Measurements from ENCODE around the gene TRAK1.
A peak's percentile ranks its signal among the peaks of the same experiment; 100 is the strongest.

The TRAK1 gene

GRCh38 chr3:42068303-42069088 is 22.7 kb upstream of the TRAK1 start:
- no peak for DNase-seq

GRCh38 chr3:42070089-42070488 is 21.1 kb upstream of the TRAK1 start:
- DNase-seq: no peak

DNA sequence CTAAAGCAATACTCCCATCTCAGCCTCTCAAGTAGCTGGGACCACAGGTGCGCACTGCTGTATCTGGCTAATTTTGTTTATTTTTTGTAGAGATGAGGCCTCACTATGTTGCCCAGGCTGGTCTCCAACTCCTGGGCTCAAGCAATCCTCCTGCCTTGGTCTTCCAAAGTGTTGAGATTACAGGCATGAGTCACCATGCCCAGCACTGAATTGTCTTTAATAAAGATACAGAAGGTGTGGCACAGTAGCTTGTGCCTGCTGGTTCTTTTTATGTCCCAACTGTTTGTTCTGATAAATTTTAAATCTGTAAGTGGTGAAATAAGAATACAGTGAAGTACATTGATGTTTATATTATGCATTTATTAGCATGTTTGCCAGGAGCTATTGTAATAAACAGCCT is 20.6 kb upstream of the TRAK1 start:
- no peak for DNase-seq

DNA sequence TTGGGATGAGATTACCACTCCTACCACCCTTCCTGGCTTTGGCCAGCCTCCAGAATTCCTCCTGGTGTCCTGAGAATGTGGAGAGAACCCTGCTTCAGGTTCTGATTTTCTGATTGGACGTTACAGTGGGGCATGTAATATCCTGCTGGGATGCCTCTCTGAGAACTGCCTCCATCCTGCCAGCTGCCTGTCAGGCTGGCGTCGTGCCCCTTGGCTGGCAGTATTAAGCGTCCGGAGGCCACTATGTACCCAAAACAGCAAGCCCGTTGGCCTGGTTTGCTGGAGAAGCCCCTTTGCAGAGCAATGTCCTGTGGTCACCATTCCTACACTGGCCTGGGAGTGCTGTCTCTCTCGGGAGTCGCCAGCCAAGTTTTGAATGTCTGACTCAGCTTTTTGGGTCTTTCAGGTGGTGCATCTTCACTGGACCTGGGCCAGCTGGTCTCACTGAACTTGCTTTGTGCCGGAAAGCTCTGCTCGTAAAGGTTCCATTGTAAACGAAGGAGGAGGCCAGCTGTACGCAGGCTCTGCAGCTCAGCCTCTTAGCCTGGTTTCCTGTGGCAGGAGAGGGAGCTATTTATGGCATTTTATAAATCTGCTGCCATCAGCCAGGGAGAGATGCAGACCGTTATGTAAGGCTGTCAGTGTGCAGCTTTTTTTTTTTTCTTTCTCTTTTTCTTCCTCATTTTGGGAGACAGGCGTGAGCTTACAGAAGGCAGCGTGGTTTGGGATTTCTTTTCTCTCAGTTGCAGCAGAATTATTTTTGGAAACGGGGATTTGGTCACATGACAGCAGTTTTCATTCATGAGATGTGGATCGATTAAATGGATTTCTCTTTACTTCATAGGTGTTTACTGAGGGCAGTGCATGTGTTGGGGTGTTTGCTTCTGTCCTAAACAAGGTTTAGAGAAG is 19.0 kb upstream of the TRAK1 start:
- peak; percentile 78 for DNase-seq

- no peak for DNase-seq
Measured at GRCh38 chr3:42072831-42073301, 18.3 kb upstream of the TRAK1 start.

- DNase-seq: no peak
Measured at GRCh38 chr3:42077785-42078184, 13.4 kb upstream of the TRAK1 start.

GRCh38 chr3:42078677-42079076 is 12.5 kb upstream of the TRAK1 start:
- DNase-seq: no peak

- no peak for DNase-seq
Measured at GRCh38 chr3:42079701-42080452, 11.3 kb upstream of the TRAK1 start.

DNA sequence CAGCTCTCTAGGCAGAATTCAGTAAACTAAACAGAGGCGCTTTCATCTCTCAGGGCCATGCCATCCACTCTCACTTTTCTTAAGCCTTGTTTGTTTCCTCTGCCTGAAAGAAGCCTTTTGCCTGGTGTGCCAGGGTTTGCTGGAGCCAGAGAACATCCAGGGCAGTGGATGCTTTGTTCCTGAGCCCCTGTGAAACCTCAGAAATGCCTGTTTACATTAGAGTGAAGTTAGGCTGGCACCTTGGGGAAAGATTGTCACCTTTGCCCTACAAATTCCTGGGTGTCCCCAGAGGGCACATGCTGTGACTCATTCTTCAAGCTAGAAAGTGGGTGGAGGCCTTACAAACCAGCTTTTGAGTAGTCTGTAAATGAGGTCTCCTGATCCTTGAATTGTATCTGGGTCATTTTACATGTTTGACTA is 10.7 kb upstream of the TRAK1 start:
- no peak for DNase-seq

DNA sequence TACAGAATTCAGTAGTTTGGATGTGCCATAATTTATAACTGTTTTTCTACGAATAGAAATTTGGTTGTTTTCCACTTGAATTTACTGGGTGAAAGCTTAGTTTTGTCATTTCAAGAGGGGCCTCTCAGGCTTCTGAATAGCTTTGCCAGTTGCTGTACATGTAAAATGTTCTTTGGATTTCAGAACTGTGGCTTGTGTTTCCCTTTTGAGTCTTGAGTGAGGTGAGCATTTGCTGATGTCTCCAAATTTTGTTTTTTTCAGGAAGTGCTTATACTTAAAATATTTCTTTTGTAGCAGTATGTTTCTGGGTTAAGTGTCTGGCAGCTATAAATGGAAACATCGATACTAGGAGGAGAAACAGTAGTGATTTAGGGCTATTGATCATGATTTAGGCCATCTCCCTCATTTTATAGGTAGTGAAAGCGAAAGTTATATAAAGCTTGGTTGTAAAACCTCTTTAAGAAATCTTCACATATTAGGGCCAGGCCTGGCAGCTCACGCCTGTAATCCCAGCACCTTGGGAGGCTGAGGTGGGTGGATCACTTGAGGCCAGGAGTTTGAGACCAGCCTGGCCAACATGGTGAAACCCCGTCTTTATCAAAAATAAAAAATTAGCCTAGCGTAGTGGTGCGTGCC is 9.2 kb upstream of the TRAK1 start:
- DNase-seq: no peak

- DNase-seq: no peak
Measured at GRCh38 chr3:42084586-42084985, 6.6 kb upstream of the TRAK1 start.

- DNase-seq: no peak
Measured at GRCh38 chr3:42085641-42086376, 5.3 kb upstream of the TRAK1 start.

DNA sequence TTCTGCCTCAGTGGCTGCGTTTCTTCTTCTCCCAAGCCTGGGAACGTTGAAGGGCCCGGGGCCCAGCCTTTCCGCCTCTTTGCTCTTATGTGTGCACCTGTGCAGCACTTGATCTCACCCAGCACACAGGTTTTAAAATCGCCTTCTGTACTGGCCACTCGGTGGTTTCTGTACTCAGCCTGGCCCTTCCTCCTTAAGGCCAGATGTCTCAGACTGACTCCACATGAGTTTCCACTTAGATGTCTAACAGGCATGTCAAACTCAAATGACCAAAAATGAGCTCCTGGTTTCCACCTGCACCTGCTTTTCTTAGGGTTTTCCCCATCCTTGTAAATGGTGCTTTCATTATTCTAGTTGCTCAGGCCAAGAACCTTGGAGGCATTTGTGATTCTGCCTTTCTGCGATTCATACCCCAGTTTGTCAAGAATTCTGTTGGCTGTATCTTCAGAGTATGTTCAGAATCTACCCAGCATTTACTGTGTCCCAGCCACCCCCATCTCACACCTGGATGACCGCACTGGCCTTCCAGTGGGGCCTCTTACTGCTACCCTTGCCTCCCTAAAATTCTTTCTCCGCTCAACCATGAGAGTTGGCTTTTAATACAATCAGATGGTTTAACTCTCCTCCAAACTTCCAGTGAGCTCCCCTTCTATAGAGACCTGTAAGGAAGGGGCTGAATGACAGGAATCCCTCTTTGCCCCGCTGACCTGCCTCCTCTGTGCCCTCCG is 2.2 kb upstream of the TRAK1 start:
- DNase-seq: no peak

- no peak for DNase-seq
Measured at GRCh38 chr3:42092006-42092405, 849 bp downstream of the TRAK1 start.

DNA sequence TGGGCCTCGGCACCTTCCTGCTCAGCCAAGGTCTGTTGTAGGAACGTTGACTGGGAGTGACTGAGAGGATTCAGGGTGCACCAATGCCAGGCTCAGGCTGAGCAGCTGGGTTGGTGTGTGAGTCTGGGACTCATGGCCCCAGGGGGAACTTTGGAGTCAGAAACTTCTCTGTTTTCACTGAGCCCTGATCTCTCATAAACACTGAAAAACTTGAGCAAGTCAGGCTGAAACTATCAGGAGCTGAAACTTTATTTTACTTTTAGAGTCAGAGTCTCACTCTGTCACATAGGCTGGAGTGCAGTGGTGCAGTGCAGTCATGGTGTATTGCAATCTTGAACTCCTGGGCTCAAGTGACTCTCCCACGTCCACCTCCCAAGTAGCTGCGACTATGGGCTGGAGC is 3.0 kb downstream of the TRAK1 start:
- DNase-seq: no peak

GRCh38 chr3:42094691-42095391 is 3.7 kb downstream of the TRAK1 start:
- peak; percentile 1 for DNase-seq

GRCh38 chr3:42095540-42095939 is 4.4 kb downstream of the TRAK1 start:
- no peak for DNase-seq

GRCh38 chr3:42096796-42097565 is 5.8 kb downstream of the TRAK1 start:
- no peak for DNase-seq

GRCh38 chr3:42097566-42097946 is 6.4 kb downstream of the TRAK1 start:
- DNase-seq: no peak

DNA sequence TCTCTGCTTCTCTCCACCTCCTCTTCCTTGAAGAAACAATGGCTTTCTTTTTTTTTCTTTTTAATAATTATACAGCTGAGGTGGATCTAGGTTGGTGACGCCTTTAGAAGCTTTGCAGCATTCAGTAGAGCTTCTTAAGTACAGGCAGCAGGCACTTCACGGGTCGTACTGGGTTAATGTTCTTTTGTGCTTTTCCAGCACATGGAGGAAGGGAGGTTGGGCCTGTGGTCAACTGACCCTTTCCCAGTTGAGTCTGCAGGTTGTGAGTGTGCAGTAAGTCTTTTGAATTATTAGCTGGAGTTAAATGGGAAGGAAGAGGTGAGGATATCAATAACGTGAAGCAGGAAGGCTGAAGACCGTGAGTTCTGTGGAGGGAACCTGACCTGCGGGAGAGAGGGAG is 7.0 kb downstream of the TRAK1 start:
- DNase-seq: no peak
